Activated CD4-positive, CD25-positive, alpha-beta regulatory T cell treated with anti-CD3 and anti-CD28 coated beads, Interleukin-2, amount 50 U/mL, for 16 hours (primary cell): Measurements from ENCODE around the gene RUSC1.
"Not testable (repeated sequence)": the region's sequence is repeated elsewhere in the genome, so short reads cannot be mapped to it uniquely, and the experiment has no call there.

ENCODE experiments used
- DNase-seq: peaks from one replicate; pipeline ENCODE4 v3.0.0-alpha.2; 2020; ENCODE audit warnings: low read depth, low spot score

RUSC1 gene, protein sequence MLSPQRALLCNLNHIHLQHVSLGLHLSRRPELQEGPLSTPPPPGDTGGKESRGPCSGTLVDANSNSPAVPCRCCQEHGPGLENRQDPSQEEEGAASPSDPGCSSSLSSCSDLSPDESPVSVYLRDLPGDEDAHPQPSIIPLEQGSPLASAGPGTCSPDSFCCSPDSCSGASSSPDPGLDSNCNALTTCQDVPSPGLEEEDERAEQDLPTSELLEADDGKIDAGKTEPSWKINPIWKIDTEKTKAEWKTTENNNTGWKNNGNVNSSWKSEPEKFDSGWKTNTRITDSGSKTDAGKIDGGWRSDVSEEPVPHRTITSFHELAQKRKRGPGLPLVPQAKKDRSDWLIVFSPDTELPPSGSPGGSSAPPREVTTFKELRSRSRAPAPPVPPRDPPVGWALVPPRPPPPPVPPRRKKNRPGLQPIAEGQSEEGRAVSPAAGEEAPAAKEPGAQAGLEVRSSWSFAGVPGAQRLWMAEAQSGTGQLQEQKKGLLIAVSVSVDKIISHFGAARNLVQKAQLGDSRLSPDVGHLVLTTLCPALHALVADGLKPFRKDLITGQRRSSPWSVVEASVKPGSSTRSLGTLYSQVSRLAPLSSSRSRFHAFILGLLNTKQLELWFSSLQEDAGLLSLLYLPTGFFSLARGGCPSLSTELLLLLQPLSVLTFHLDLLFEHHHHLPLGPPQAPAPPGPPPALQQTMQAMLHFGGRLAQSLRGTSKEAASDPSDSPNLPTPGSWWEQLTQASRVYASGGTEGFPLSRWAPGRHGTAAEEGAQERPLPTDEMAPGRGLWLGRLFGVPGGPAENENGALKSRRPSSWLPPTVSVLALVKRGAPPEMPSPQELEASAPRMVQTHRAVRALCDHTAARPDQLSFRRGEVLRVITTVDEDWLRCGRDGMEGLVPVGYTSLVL

DNA sequence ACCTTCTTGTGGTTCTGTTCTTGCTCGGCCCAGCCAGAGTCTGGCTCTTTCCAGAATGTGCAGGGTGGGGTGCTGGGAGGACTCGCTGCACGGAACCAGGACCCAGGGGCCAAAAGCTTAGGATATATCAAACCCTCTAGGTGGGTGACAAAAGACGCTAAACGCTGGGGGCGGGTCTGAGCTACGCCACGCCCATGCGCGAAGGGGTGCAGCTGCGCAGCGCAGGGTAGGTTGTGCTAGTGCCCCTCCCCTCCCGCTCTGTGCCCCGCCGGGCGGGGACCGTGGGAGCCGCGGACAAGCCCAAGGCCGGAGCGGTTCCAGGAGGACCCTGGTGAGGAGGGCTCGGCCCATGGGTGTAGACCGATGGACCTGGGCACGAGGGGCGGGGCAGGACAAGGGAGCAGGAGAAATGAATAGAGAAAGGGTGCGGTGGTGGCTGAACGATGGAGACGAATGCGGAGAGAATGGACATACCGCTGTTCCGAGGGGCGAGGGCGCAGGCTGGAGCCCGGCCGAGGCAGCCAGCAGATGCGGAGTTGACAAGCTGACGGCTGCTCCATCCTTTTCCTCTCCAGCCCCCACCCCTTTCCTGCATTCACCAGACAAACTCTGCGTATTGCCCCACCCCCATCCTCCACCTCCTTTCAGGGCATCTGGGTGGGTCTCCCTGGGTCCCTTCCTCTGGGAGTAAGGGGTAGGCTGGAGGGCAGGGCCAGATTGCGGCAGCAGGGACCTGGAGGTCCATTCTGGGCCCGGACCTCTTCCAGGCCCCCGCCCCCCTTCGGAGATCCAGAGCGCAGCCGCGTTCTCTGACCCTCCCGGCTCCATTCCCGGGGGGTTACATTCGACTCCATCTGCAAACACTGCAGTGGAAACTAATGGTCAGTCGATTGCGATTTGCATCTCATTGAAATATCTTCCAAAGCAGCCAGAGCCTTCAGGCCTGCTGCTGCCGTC lies at the start of gene RUSC1:
Gene RUSC1, plus strand, starts transcription at position 234 of the 957 bp plus-strand sequence. CDS start 880 bp downstream, outside the sequence.
- DNase-seq, result peak; percentile 46

GRCh38 chr1:155272466-155273342 lies 48.0 kb upstream of the RUSC1 start:
- no peak for DNase-seq

DNA sequence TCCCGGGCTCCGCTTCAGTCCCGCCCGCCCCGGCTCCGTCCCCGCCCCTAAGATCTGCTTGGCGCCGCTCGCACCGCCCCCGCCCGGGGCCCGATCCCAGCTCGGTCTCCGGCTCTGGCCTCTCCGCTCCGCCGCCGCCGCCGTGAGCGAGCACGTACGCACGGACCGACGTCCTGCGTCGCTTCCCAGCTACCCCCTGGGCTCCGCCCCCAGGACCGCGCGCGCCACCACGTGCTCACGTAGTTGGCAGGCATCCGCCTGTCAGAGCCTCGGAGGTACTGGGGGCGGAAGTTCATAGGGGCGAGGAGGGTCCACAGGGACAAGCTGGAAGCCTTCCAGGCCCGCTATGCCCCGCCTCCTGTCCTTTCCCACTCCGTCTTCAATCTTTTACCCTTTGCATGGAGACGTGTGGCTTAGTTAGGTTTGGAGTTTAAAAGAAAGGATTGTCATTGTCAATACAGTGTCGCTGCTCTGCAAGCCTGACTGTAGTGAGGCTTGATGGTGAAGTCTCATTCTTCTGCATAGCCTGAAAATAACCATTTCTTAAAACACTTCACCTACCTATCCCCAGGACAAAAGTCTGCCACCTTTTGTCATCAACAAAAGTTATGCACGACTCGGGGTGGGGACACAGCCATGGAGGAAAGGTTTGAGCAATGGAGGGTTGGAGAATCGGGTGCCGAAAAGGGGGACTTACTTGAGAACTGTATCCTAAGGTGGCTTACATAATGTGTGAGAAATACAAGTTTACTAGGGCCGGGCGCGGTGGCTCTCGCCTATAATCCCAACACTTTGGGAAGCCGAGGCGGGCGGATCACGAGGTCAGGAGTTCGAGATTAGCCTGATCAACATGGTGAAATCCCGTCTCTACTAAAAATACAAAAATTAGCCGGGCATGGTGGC lies 47.1 kb upstream of the RUSC1 start, which contains the start of gene CLK2:
Gene CLK2, minus strand, starts transcription at position 162 of the 903 bp plus-strand sequence. CDS start 2,527 bp downstream, outside the sequence.
- peak; percentile 86 for DNase-seq

DNA sequence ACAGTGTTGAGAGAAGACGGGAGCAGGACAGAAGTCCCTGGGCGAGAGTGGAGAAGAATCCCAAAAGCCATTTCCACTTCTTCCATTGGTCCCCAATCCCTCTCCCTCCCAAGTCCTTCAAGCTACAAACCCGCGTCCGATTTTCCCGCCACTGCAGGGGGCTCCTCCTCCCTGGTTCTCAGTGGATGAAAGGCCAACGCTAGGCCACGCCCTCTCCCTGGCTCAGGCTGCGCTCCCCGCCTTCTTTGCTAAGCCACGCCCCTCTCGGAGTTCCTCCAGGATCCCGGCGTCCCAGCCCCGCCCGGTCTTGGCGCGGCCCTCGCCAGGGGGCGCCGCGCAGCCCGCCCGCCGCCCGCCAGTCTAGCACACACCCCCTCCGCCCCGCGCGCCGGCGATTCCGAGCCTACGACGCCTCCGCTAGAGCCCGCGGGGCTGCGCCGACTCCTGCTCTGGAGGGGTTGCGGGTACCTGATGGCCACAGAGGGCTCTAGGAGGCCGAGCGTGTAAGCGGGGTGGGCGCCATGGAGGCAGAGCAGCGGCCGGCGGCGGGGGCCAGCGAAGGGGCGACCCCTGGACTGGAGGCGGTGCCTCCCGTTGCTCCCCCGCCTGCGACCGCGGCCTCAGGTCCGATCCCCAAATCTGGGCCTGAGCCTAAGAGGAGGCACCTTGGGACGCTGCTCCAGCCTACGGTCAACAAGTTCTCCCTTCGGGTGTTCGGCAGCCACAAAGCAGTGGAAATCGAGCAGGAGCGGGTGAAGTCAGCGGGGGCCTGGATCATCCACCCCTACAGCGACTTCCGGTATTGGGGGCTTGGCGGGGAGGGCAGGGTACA lies 43.4 kb upstream of the RUSC1 start, which contains the start of gene HCN3:
Gene HCN3, plus strand, starts transcription at position 394 of the 832 bp plus-strand sequence. Its CDS starts 128 bp downstream, at position 522.
- peak; percentile 71 for DNase-seq

GRCh38 chr1:155277902-155278688 lies 42.6 kb upstream of the RUSC1 start:
- peak; percentile 53 for DNase-seq

DNA sequence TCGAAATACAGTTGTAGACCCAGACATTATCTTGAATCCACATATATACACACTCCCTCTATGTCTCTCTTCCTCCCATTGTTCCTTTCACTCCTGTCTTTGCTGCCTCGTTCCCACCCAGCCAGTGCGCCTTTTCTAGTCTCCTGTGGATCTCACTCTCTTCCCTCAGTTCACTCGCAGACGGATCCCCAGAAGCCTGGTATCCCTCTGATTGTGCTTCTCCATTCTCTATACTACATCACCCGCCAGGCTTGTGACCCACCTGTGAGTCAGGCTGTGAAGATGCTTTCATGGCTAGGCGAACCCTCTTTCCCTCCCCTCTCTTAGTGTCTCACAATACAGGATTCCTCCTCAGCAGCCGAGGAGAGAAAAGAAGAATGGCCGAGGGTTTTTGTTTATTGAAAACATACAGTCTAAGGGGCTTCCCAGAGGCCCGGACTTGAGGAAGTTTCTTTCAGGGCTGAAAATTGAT lies 42.0 kb upstream of the RUSC1 start:
- no peak for DNase-seq

GRCh38 chr1:155279268-155279667 lies 41.4 kb upstream of the RUSC1 start:
- no peak for DNase-seq

- no peak for DNase-seq
Observed at GRCh38 chr1:155282488-155283091, 38.1 kb upstream of the RUSC1 start.

DNA sequence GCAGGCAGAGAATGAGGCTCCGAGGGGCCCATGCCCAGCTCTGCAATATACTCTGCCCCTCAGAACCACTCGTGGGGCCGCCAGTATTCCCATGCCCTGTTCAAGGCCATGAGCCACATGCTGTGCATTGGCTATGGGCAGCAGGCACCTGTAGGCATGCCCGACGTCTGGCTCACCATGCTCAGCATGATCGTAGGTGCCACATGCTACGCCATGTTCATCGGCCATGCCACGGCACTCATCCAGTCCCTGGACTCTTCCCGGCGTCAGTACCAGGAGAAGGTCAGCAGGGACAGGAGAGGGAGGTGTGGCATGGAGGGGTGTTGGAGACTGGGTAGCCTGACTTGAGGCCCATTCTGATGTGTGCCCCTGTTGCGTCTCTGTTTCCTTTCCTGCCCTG lies 36.2 kb upstream of the RUSC1 start:
- DNase-seq, result no peak

DNA sequence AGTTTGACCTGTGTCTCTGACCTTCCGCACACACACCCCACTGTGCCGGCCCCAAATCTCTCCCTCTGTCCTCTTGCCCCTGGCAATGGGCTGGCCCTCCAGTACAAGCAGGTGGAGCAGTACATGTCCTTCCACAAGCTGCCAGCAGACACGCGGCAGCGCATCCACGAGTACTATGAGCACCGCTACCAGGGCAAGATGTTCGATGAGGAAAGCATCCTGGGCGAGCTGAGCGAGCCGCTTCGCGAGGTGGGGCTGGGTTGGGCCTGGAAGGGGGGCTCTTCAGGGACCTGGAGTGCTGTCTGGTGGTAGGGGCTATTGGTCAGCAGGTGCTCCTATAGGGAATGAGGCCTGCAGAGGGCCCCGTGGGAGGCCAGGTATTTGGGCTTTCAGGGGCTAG lies 35.6 kb upstream of the RUSC1 start:
- no peak for DNase-seq

DNA sequence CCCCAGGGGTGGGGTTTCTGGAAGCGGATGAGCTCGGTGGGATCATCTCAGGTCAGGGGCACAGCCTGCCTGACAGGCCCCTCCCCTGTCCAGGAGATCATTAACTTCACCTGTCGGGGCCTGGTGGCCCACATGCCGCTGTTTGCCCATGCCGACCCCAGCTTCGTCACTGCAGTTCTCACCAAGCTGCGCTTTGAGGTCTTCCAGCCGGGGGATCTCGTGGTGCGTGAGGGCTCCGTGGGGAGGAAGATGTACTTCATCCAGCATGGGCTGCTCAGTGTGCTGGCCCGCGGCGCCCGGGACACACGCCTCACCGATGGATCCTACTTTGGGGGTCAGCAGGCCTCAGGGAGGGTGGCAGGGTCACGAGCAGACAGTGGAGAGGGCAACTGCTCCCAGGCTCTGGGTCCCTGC lies 35.1 kb upstream of the RUSC1 start:
- DNase-seq, result no peak

DNA sequence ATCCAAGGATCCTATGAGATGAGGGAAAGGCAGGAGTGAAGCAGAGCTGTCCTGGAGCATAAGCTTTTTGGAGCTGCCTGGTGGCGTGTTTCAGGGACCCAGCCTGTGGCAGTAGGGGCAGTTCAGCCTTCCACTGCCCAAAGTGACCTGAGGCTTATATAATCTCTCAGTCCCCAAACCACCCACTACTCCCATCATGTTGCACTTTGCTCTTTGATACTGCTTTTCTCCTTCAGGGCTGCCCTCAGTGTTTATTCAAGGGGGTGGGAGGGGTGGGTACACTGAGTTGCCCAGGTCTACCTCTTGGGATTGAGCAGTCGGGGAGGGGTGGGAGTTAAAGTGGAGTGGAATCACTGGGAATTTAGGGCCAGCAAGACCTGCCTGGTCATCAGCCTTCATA lies 34.1 kb upstream of the RUSC1 start:
- DNase-seq, result no peak

GRCh38 chr1:155287987-155288543 lies 32.6 kb upstream of the RUSC1 start:
- no peak for DNase-seq

DNA sequence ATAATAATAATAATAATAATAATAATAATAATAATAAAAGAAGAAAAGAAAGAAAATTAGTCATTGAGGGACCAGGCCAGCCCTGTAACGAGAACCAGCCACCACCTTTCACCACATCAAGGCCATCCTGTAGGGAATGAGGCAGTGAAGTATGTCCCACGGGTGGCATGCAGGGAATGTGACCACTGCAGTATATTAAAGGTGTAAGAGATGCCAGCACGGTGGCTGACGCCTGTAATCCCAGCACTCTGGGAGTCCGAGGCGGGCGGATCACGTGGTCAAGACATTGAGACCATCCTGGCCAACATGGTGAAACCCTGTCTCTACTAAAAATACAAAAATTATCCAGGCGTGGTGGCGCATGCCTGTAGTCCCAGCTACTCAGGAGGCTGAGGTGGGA lies 29.7 kb upstream of the RUSC1 start:
- not testable (repeated sequence) for DNase-seq

- DNase-seq, result no peak
Observed at GRCh38 chr1:155293086-155293749, 27.5 kb upstream of the RUSC1 start.
